Tibial nerve (tissue), 4 donors: ENCODE data around the gene PRKG1. TPM values are rescaled to one million over a fixed set of nuclear protein-coding genes. Genes with fewer than 3 reads are reported as not detected.

Experiments
- DNase-seq, 2 donors: peaks; one replicate each; pipeline ENCODE4 v3.0.0-alpha.2; 2019; ENCODE audit warnings: low spot score in 2 of 2
- H3K27ac ChIP-seq, 4 donors: fragments of 200-600 bp; sonication (generic) in 3 of 4; one replicate each; pipeline ENCODE4 v1.5.1; 2017 to 2019; ENCODE audit warnings: mild to moderate bottlenecking in 1 of 4
- H3K27me3 ChIP-seq, 2 donors: fragments of 200-600 bp; sonication (generic) in 1 of 2; one replicate each; pipeline versions ENCODE4 v1.5.1 to v1.6.0; 2017 to 2019
- H3K36me3 ChIP-seq, 3 donors: fragments of 200-600 bp; sonication (generic); one replicate each; pipeline ENCODE4 v1.5.1; 2018 to 2019
- H3K4me1 ChIP-seq, 4 donors: fragments of 200-600 bp; sonication (generic) in 3 of 4; one replicate each; pipeline ENCODE4 v1.5.1; 2017 to 2019
- H3K4me3 ChIP-seq, 4 donors: fragments of 200-600 bp; sonication (generic) in 3 of 4; one replicate each; pipeline ENCODE4 v1.5.1; 2017 to 2019; ENCODE audit warnings: mild to moderate bottlenecking in 1 of 4, moderate library complexity in 1 of 4
- H3K9me3 ChIP-seq, 4 donors: fragments of 200-600 bp; sonication (generic) in 3 of 4; one replicate each; pipeline ENCODE4 v1.5.1; 2017 to 2019
- EP300 ChIP-seq, 2 donors: sonication (generic); formaldehyde crosslinking; IDR thresholded peaks; one replicate each; pipeline ENCODE4 v1.6.1; 2017; ENCODE audit warnings: antibody characterized with exemption in 2 of 2, mild to moderate bottlenecking in 1 of 2
- POLR2A ChIP-seq, 2 donors: fragments of 450-650 bp; IDR thresholded peaks; one replicate each; pipeline ENCODE4 v1.6.1; 2017; ENCODE audit warnings: antibody characterized with exemption in 2 of 2, mild to moderate bottlenecking in 2 of 2, moderate library complexity in 2 of 2
- WGBS, 2 donors: methylation state at CpG; one replicate each; pipeline ENCODE4 v1.1.5; 2018; 5-methylcytosine and 5-hydroxymethylcytosine counted together
- total RNA-seq, 4 donors: library from RNA; depleted of rRNA; stranded (reverse); fragments of >200 nt; gene quantifications; one replicate each; pipeline ENCODE4 v1.1.0, GENCODE V29; 2016
- TF ChIP-seq, protein P1 (sequence below), 5 experiments: fragments of 200-600 bp in 3 of 5; fragments of 450-650 bp in 2 of 5; sonication (generic) in 3 of 5; IDR thresholded peaks; one replicate each; pipeline ENCODE4 v1.5.1; 2016 to 2019; ENCODE audit warnings: antibody characterized with exemption in 5 of 5, mild to moderate bottlenecking in 3 of 5, moderate library complexity in 2 of 5

The PRKG1 gene
- total RNA-seq, 4 donors from 2014 or later: 8.7 to 35.0 (median 14.8) TPM

DNA sequence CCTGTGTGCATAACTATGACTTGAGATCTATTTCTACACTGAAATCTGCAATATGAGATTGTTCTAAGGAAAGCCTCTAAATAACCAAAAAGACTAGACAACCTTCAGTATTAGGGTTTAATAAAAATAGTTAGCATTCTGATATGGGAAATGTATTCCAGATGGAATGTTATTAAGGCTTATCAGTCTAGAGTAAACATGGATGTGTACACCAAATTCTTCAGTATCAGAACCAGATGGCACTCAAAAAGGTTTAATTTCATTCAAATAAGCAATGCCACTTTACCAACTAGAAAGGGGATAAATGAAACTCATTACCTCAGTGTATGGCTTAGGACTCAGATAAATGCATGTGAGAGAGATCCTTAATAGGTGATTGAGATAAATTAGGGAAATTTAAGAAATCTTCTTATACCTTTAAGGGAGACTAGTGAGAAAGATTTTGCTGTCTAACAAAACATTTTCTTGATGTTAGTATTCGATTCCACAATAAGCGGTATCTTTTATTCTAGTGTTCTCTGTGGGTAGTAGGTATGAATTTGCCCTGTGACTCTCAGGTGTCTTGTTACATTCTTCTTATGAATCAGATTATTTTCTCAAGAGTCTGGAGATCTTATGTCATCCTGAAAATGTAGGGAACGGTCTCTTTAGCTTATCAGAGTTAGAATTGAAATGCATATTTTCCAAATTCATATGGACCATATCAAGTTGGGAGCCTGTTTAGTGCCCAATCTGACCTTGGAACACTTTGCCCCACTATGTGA lies 159.2 kb downstream of the PRKG1 start:
- Histone ChIP-seq H3K9me3 (no peaks in the 10 kb centered on the region), H3K27ac (no peak overlapping the region), H3K4me3 (no peak overlapping the region), H3K4me1 (no peaks in the 10 kb centered on the region), H3K27me3 (no peaks in the 10 kb centered on the region), H3K36me3 (no peaks in the 10 kb centered on the region)
- TF ChIP-seq, protein P1, sequence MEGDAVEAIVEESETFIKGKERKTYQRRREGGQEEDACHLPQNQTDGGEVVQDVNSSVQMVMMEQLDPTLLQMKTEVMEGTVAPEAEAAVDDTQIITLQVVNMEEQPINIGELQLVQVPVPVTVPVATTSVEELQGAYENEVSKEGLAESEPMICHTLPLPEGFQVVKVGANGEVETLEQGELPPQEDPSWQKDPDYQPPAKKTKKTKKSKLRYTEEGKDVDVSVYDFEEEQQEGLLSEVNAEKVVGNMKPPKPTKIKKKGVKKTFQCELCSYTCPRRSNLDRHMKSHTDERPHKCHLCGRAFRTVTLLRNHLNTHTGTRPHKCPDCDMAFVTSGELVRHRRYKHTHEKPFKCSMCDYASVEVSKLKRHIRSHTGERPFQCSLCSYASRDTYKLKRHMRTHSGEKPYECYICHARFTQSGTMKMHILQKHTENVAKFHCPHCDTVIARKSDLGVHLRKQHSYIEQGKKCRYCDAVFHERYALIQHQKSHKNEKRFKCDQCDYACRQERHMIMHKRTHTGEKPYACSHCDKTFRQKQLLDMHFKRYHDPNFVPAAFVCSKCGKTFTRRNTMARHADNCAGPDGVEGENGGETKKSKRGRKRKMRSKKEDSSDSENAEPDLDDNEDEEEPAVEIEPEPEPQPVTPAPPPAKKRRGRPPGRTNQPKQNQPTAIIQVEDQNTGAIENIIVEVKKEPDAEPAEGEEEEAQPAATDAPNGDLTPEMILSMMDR (IDR thresholded peaks at IDR 0.05): no peak
- TF ChIP-seq POLR2A (IDR thresholded peaks at IDR 0.05) (no peak), EP300 (IDR thresholded peaks at IDR 0.05) (no peak)
- 91 to 95% methylated on average over 3 of the region's 3 CpGs for WGBS, 2 donors
- no peak for DNase-seq

DNA sequence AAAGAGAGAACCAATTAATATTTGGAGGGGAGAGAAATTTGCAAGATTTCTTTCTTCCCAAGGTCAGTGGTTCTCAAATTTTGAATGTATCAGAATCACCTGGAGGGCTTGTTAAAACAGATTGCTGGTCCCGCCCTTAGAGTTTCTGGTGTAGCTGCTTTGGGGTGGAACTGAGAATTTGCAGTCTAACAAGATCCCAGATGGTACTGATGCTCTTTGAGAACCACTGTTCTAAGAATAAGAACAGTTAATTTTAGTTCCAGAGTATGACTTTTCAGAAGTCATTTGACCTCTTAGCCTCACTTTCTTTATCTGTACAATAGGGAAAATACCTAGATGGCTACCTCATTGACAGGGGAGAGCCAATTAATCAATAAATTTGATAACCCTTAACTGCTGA lies 161.6 kb downstream of the PRKG1 start:
- no peaks in the 10 kb centered on the region for H3K36me3 ChIP-seq
- no peak overlapping the region for H3K4me3 ChIP-seq
- H3K4me1 ChIP-seq: no peaks in the 10 kb centered on the region
- no peaks in the 10 kb centered on the region for H3K9me3 ChIP-seq
- no peaks in the 10 kb centered on the region for H3K27me3 ChIP-seq
- H3K27ac ChIP-seq: no peak overlapping the region
- no peak for TF ChIP-seq POLR2A (IDR thresholded peaks at IDR 0.05)
- TF ChIP-seq, protein P1 (IDR thresholded peaks at IDR 0.05): no peak
- no peak for TF ChIP-seq EP300 (IDR thresholded peaks at IDR 0.05)
- no peak for DNase-seq
- 96 to 100% methylated on average over 1 of the region's 1 CpG for WGBS, 2 donors

DNA sequence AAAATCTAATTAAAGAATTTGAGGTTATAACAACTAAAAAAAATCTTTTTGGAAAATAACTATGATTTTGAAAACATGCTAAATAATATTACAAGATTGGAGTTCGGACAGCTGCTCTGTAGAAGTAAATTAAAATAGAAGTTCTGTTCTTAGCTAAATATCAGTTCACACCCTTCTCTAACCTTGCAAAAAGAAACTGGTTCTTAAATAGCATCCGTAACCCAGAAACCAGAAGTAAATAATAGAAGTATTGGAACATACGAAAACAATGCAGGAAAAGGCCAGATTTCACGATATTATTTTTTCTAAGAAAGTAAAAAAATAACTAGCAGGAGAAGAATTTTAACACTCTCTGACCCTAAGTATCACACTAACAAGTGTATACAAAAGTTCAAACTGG lies 164.7 kb downstream of the PRKG1 start:
- no peaks in the 10 kb centered on the region for H3K27me3 ChIP-seq
- no peak for DNase-seq
- no peak for TF ChIP-seq POLR2A (IDR thresholded peaks at IDR 0.05)
- TF ChIP-seq EP300 (IDR thresholded peaks at IDR 0.05): no peak
- TF ChIP-seq, protein P1 (IDR thresholded peaks at IDR 0.05): no peak
- no peaks in the 10 kb centered on the region for H3K4me1 ChIP-seq
- H3K36me3 ChIP-seq: no peaks in the 10 kb centered on the region
- no peak overlapping the region for H3K27ac ChIP-seq
- H3K4me3 ChIP-seq: no peak overlapping the region
- H3K9me3 ChIP-seq: no peaks in the 10 kb centered on the region
- WGBS, 2 donors: 42 to 51% methylated on average over 4 of the region's 4 CpGs

DNA sequence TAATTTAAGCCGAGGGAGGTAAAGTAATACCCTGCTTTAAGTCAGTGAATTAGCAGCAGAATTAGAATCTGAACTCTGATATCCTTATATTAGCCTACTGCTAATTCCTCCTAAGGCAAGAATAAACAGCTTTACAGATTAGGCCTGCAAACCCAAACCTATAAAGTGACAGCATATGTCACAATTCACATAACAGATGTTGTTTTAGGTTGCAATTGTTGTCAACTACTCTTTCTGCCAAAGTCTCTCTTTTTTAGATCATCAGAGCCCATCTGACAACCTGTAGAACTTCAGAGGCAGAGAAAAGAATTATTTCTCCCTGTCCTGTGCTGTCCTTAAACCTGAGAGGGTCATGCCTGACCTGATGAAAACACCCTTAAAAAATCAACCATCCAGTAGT lies 167.2 kb downstream of the PRKG1 start:
- H3K36me3 ChIP-seq: no peaks in the 10 kb centered on the region
- H3K27me3 ChIP-seq: no peaks in the 10 kb centered on the region
- H3K9me3 ChIP-seq: no peaks in the 10 kb centered on the region
- DNase-seq: no peak
- TF ChIP-seq EP300 (IDR thresholded peaks at IDR 0.05) (no peak), POLR2A (IDR thresholded peaks at IDR 0.05) (no peak)
- TF ChIP-seq, protein P1 (IDR thresholded peaks at IDR 0.05): no peak
- peaks cover 0 to 17% (median 2%) of the 10 kb centered on the region in 4 donors for H3K4me1 ChIP-seq
- H3K27ac ChIP-seq: no peak overlapping the region
- H3K4me3 ChIP-seq: no peak overlapping the region
- WGBS, 2 donors: 84 to 100% methylated on average over 1 of the region's 1 CpG

DNA sequence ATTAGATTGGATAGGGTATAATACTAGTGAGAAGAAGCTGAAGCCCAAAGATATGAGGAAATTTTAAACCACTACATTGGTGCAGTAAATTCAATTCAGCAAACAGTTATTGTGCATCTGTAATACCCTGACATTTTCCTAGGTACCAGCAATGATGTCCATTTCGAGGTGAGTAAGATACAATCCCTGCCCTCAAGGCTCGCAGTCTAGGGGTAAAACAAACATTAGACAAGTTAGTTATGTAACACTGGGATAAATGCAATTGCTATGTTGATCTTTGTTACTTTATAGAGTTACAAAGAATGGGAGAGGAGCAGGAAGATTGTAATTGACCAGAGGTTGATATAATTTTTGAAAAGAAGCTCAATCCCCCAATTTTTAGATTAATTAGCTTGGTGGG lies 168.1 kb downstream of the PRKG1 start:
- WGBS, 2 donors: 70 to 71% methylated on average over 2 of the region's 2 CpGs
- no peak for DNase-seq
- Histone ChIP-seq H3K27me3 (no peaks in the 10 kb centered on the region), H3K9me3 (no peaks in the 10 kb centered on the region), H3K36me3 (no peaks in the 10 kb centered on the region), H3K4me1 (peaks cover 0 to 17% (median 2%) of the 10 kb centered on the region in 4 donors), H3K27ac (no peak overlapping the region), H3K4me3 (no peak overlapping the region)
- TF ChIP-seq POLR2A (IDR thresholded peaks at IDR 0.05): no peak
- TF ChIP-seq, protein P1 (IDR thresholded peaks at IDR 0.05): no peak
- TF ChIP-seq EP300 (IDR thresholded peaks at IDR 0.05): no peak
